ENCODE data around the gene GAS2L1.

Gene GAS2L1

DNA sequence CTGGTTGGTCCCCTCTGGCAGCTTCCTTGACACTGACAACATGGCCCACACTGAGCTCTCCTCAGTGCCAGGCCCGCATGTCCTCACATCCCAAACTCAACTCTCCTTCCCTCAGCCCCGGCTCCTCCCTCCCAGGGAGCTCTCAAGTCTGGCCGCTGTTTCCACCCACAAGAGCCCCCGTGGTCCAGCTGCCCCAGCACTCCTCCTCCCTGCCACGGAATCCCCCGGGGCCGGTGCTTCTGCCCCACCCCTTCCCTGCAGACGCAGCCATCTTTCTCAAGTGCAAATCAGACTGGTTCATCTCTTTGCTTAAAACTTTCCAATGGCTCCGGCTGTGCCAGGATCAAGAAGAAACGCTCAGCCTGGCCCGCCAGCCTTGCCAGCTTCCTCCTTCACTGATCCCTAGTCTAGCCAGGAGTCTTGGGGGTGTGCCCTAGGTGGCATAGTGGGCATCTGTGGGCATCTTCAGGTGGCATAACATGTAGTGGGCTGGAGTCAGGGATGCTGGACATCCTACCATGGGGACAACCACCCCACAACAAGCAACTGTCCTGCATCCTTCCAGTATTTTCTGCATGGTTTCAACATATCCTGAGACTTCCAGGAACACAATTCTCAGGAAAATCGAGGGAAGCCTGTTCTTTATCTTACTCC lies 31.3 kb downstream of the GAS2L1 start:
- FAIRE-seq = no peak
- TF ChIP-seq SPI1 (IDR thresholded peaks at IDR 0.05; ENCODE audit: low read depth, low read length) (no peak), POLR2AphosphoS5 (IDR thresholded peaks at IDR 0.05; ENCODE audit: low read depth, low read length) (no peak), POLR2A (IDR thresholded peaks at IDR 0.05; ENCODE audit: low read depth, low read length) (no peak), PAX5 (IDR thresholded peaks at IDR 0.05; ENCODE audit: insufficient read depth, low read length, severe bottlenecking) (no peak), TAF1 (IDR thresholded peaks at IDR 0.05; ENCODE audit: low read depth, low read length) (no peak)
- no peak for DNase-seq (ENCODE audit: insufficient read length, low spot score)

DNA sequence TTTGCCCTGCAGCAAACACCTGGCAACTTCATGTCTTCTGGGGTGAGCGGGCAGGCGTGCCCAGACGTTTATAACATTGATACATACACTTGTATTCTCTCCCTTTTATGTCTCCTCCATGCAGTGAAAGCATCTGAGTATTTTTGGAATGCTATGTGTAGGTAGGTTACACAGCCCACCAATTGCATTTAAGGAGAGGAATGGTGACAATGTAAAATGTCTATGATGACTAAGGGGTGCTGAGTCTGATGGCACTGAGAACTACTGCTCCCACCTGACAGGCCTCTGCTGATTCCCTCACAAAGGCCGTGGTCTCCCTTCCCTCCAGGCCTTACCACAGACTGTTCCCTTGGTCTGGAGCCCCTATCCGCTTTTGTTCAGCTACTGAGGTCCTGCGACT lies 31.9 kb downstream of the GAS2L1 start:
- no peak for DNase-seq (ENCODE audit: insufficient read length, low spot score)
- TF ChIP-seq TAF1 (IDR thresholded peaks at IDR 0.05; ENCODE audit: low read depth, low read length) = no peak
- TF ChIP-seq PAX5 (IDR thresholded peaks at IDR 0.05; ENCODE audit: insufficient read depth, low read length, severe bottlenecking) = no peak
- no peak for TF ChIP-seq POLR2AphosphoS5 (IDR thresholded peaks at IDR 0.05; ENCODE audit: low read depth, low read length)
- TF ChIP-seq POU2F2 (IDR thresholded peaks at IDR 0.05; ENCODE audit: low read depth, low read length) = no peak
- no peak for TF ChIP-seq SPI1 (IDR thresholded peaks at IDR 0.05; ENCODE audit: low read depth, low read length)
- TF ChIP-seq POLR2A (IDR thresholded peaks at IDR 0.05; ENCODE audit: low read depth, low read length) = no peak
- FAIRE-seq = no peak

DNA sequence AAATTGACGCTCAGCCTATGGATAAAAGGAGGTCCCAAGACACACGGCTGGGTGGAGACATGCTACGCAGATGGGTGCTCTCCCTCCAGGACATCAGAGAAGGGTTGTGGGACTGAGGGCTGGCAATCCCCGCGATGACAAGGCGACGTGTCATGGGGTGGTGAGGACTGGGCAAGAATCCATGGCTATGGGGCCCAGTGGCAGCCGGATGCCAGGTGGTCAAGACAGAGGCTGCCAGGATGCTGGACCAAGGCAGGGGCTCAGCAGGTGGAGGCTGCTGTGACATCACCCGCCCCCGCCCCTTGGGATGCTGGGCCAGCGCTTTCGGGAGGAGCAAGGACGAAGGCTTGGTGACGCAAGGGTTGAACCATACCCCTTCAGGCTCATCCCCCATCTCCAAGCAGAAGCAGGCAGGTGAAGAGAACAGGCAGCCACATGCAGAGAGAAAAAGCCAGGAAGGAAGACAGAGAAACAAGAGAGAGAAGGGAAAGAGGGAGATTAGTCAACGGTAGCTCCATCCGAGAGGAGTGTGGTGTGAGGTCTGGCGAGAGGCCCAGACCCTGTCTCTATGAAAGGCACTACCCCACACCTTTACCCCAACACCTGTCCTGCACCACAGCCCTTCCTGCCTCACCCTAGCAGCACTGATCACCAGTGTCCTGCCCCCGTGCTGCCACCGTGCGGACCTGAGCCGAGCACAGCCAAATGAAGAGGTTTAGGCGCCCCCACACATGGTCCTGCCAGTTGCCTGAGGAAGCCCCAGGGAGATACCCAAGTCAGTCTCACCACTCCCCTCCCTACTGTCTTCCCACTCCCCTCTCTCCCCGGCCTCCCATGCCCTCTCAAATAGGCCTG lies 33.2 kb downstream of the GAS2L1 start:
- FAIRE-seq (no peak), DNase-seq (ENCODE audit: insufficient read length, low spot score) (no peak)
- TF ChIP-seq POU2F2 (IDR thresholded peaks at IDR 0.05; ENCODE audit: low read depth, low read length) = no peak
- no peak for TF ChIP-seq POLR2AphosphoS5 (IDR thresholded peaks at IDR 0.05; ENCODE audit: low read depth, low read length)
- TF ChIP-seq SPI1 (IDR thresholded peaks at IDR 0.05; ENCODE audit: low read depth, low read length) = no peak
- TF ChIP-seq PAX5 (IDR thresholded peaks at IDR 0.05; ENCODE audit: insufficient read depth, low read length, severe bottlenecking) = no peak
- no peak for TF ChIP-seq POLR2A (IDR thresholded peaks at IDR 0.05; ENCODE audit: low read depth, low read length)
- no peak for TF ChIP-seq TAF1 (IDR thresholded peaks at IDR 0.05; ENCODE audit: low read depth, low read length)

DNA sequence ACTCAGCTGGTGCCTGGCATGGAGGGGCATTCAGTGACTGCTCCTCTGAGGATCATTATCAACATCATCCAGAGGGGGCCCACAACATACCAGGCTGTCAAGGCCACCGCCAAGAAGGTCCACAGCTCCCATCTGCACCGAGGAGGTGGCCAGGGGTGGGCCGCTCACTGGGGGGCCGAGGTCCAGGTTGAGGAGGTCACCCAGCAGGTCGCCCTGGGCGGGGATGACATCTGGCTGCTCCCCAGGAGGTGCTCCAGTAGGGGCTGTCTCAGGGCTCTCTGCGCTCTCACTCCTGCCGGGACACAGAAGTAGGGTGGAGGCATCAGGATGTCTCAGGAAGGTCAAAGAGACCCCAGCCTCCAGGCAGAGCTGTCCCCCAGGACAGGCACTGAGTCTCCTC lies 34.1 kb downstream of the GAS2L1 start:
- TF ChIP-seq PAX5 (IDR thresholded peaks at IDR 0.05; ENCODE audit: insufficient read depth, low read length, severe bottlenecking) (no peak), POLR2A (IDR thresholded peaks at IDR 0.05; ENCODE audit: low read depth, low read length) (no peak), TAF1 (IDR thresholded peaks at IDR 0.05; ENCODE audit: low read depth, low read length) (no peak), POU2F2 (IDR thresholded peaks at IDR 0.05; ENCODE audit: low read depth, low read length) (no peak), POLR2AphosphoS5 (IDR thresholded peaks at IDR 0.05; ENCODE audit: low read depth, low read length) (no peak), SPI1 (IDR thresholded peaks at IDR 0.05; ENCODE audit: low read depth, low read length) (no peak)
- DNase-seq (ENCODE audit: insufficient read length, low spot score) = no peak
- no peak for FAIRE-seq

DNA sequence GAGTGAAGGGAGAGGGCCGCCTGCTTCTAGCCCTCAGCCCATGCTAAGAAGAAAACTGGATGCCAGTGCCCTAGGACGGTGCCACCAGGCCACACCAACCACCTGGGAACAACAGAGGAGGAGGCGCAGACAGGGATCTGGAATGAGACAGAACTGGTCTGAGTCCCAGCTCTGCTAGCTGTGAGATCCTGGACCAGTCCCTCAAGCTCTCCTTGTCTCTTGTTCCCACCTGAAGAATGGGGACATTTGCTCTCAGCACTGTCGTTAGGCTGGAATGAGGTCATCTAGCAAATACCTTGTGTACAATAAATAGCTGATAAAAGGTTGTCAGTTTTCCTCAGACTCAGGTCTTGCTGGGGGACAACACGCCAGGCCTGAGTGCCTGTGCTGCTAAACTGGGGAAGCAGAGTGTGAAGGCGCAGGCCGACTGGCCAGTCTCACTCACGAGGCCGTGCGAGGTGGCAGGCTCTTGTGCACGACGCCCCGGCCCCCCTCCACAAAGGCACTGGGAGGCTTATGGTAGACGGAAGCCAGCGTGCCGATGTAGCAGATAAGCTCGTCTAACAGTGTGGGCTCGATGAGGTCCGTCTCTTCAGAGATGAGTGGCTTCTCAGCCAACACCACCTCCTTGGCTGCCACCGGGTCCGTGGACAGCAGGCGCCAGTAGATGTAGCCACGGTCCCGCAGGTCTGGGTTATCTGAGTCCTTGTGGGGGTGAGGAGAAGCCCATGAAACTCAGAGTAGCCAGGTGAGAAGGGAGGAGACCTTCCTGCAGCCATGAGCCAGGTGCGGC lies 34.8 kb downstream of the GAS2L1 start:
- DNase-seq (ENCODE audit: insufficient read length, low spot score) (no peak), FAIRE-seq (no peak)
- TF ChIP-seq POU2F2 (IDR thresholded peaks at IDR 0.05; ENCODE audit: low read depth, low read length) (no peak), POLR2A (IDR thresholded peaks at IDR 0.05; ENCODE audit: low read depth, low read length) (no peak), POLR2AphosphoS5 (IDR thresholded peaks at IDR 0.05; ENCODE audit: low read depth, low read length) (no peak), TAF1 (IDR thresholded peaks at IDR 0.05; ENCODE audit: low read depth, low read length) (no peak)

DNA sequence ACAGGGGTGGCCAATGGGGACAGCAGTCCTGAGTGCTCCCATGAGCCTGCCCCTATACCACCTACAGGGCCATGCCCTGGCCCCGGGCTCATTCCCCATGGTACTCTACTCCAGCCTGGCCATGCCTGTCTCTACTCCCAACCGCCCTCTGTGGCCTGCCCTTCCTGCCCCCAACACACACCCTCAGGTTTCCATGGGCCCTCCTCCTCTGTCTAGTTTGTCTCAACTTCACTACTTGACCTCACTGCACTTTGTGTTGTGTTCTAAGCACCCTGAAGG lies 35.3 kb downstream of the GAS2L1 start:
- TF ChIP-seq TAF1 (IDR thresholded peaks at IDR 0.05; ENCODE audit: low read depth, low read length) (no peak), POLR2A (IDR thresholded peaks at IDR 0.05; ENCODE audit: low read depth, low read length) (no peak), POU2F2 (IDR thresholded peaks at IDR 0.05; ENCODE audit: low read depth, low read length) (no peak), PAX5 (IDR thresholded peaks at IDR 0.05; ENCODE audit: insufficient read depth, low read length, severe bottlenecking) (no peak)
- DNase-seq (ENCODE audit: insufficient read length, low spot score) (no peak), FAIRE-seq (no peak)

DNA sequence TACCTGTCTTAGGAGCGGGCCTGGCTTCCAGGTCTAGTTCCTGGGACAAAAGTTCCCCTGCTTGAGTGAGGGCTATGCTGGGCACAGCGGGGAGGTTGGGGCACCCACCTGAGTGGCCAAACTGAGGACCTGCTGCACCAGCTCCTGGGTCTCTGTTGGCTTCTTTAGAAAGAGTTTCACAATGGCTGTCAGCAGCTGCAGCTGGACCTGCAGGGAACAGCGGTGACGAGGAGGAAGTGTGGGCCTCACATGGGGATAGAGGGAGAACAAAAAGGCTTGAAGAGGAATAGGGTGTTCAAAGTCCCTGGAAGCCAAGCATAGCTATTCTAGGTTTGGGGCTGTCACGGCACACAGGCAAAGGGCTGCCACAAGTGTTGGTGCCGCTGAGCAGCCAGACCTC lies 35.7 kb downstream of the GAS2L1 start:
- DNase-seq (ENCODE audit: insufficient read length, low spot score) (no peak), FAIRE-seq (no peak)
- TF ChIP-seq PAX5 (IDR thresholded peaks at IDR 0.05; ENCODE audit: insufficient read depth, low read length, severe bottlenecking) = no peak

DNA sequence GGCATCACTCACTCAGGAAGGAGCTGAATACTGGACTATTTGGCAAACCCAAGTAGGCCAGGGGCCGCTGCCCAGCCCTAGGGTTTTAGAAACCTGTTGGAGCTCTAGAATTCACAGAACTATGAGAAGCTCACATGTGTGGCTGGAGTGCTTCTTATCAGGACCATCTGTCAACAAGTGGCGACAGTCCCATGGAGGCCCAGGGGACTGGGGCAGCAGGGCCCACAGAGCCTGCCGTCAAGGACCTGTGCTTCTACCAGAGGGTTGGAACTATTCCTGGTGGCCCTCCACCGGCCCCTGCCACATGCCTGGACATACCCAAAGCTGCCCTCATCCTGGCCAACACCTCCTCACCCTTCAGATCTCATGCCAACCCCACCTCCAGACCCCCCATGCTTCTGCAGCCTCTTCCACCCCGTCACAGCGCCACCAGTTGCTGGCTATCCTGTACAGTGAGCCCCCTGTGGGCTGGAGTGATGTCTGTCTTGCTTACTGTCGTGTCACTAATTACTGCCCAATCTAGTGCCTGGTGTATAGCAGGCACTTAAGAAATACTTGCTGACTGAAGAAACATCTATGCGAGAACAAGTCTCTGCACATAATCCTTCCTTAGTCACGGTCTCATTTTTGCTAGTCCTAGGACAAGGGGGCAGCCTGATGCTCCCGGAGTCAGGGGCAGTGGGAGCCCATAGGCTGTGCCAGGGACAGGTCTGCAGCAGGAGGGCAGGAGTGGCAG lies 36.3 kb downstream of the GAS2L1 start:
- FAIRE-seq = no peak
- DNase-seq (ENCODE audit: insufficient read length, low spot score) = no peak
- TF ChIP-seq POLR2A (IDR thresholded peaks at IDR 0.05; ENCODE audit: low read depth, low read length) (no peak), PAX5 (IDR thresholded peaks at IDR 0.05; ENCODE audit: insufficient read depth, low read length, severe bottlenecking) (no peak), TAF1 (IDR thresholded peaks at IDR 0.05; ENCODE audit: low read depth, low read length) (no peak), SPI1 (IDR thresholded peaks at IDR 0.05; ENCODE audit: low read depth, low read length) (no peak), POLR2AphosphoS5 (IDR thresholded peaks at IDR 0.05; ENCODE audit: low read depth, low read length) (no peak), POU2F2 (IDR thresholded peaks at IDR 0.05; ENCODE audit: low read depth, low read length) (no peak)

DNA sequence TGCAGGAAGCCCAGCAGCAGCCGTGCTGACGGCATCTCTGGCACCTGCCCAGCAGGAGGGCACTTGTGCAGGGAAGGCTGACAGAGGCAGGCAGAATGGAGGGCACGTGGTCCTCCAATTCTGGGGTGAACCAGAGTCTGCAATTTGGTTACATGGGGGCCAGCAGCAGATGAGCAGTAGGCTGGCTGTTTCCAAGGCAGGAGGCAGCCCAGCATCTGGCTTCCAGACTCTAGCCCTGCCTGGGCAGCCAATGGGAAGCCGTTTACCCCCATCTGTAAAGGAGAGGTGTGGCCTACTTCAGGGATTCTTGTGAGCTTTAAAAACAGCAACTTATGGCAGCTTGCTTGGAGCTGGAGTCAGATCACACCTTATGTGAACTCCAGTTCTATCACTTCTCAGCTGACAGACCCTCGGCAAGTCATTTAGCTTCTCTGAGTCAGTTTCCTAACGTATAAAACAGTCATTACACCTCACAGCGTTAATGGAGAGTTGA lies 36.9 kb downstream of the GAS2L1 start:
- no peak for FAIRE-seq
- no peak for DNase-seq (ENCODE audit: insufficient read length, low spot score)
- no peak for TF ChIP-seq POU2F2 (IDR thresholded peaks at IDR 0.05; ENCODE audit: low read depth, low read length)
- no peak for TF ChIP-seq SPI1 (IDR thresholded peaks at IDR 0.05; ENCODE audit: low read depth, low read length)
- TF ChIP-seq POLR2AphosphoS5 (IDR thresholded peaks at IDR 0.05; ENCODE audit: low read depth, low read length) = no peak
- no peak for TF ChIP-seq PAX5 (IDR thresholded peaks at IDR 0.05; ENCODE audit: insufficient read depth, low read length, severe bottlenecking)
- TF ChIP-seq POLR2A (IDR thresholded peaks at IDR 0.05; ENCODE audit: low read depth, low read length) = no peak
- TF ChIP-seq TAF1 (IDR thresholded peaks at IDR 0.05; ENCODE audit: low read depth, low read length) = no peak

Data from GM12891 (cell line).